GM06990 (cell line): ENCODE data around the gene SYNGR2.

Experiments used
- DNase-seq: peaks from one replicate; pipeline ENCODE4 v3.0.0-alpha.2; 2011; ENCODE audit not compliant: insufficient read length; ENCODE audit errors: extremely low read depth
- H3K27me3 ChIP-seq: replicated peaks from 2 replicates; pipeline ENCODE4 v1.6.0; 2011; ENCODE audit warnings: low read length; ENCODE audit not compliant: control insufficient read depth, insufficient read depth
- H3K36me3 ChIP-seq: 2 replicates; pipeline ENCODE4 v1.5.1; 2011; ENCODE audit warnings: low read length; ENCODE audit not compliant: control insufficient read depth, insufficient read depth
- H3K4me3 ChIP-seq: replicated peaks from 2 replicates; pipeline ENCODE4 v1.5.1; 2011; ENCODE audit warnings: low read depth, mild to moderate bottlenecking, control low read depth, low read length
- CTCF ChIP-seq: IDR thresholded peaks from 2 replicates; pipeline ENCODE4 v1.5.1; 2011; ENCODE audit warnings: low read length, control low read depth, mild to moderate bottlenecking, inconsistent platforms; ENCODE audit not compliant: insufficient read depth, poor library complexity, severe bottlenecking

SYNGR2 gene

GRCh38 chr17:78125138-78125913 lies 43.1 kb upstream of the SYNGR2 start:
- Histone ChIP-seq H3K4me3 (peak overlapping the region; percentile 91), H3K27me3 (no peaks in the 10 kb centered on the region), H3K36me3 (peaks cover 34% of the 10 kb centered on the region)
- no peak for TF ChIP-seq CTCF
- peak; percentile 69 for DNase-seq

GRCh38 chr17:78125976-78126894 lies 42.1 kb upstream of the SYNGR2 start:
- no peak for TF ChIP-seq CTCF
- H3K36me3 ChIP-seq = peaks cover 29% of the 10 kb centered on the region
- peak overlapping the region; percentile 91 for H3K4me3 ChIP-seq
- no peaks in the 10 kb centered on the region for H3K27me3 ChIP-seq
- no peak for DNase-seq

GRCh38 chr17:78126895-78127238 lies 41.5 kb upstream of the SYNGR2 start:
- TF ChIP-seq CTCF = no peak
- Histone ChIP-seq H3K27me3 (no peaks in the 10 kb centered on the region), H3K36me3 (peaks cover 25% of the 10 kb centered on the region), H3K4me3 (peak overlapping the region; percentile 91)
- DNase-seq = no peak

- peak overlapping the region; percentile 91 for H3K4me3 ChIP-seq
- no peak for TF ChIP-seq CTCF
- no peaks in the 10 kb centered on the region for H3K27me3 ChIP-seq
- DNase-seq = peak; percentile 78
- H3K36me3 ChIP-seq = peaks cover 21% of the 10 kb centered on the region
These were observed 41.0 kb upstream of the SYNGR2 start for GRCh38 chr17:78127239-78127887.

GRCh38 chr17:78127888-78128550 lies 40.4 kb upstream of the SYNGR2 start:
- Histone ChIP-seq H3K36me3 (peaks cover 18% of the 10 kb centered on the region), H3K27me3 (no peaks in the 10 kb centered on the region), H3K4me3 (peak overlapping the region; percentile 91)
- DNase-seq = peak; percentile 54
- no peak for TF ChIP-seq CTCF
